ENCODE data around the gene DGKG.

DGKG gene

GRCh38 chr3:186132487-186132886 lies 229.5 kb downstream of the DGKG start:
- no peak for DNase-seq

GRCh38 chr3:186129206-186129605 lies 232.8 kb downstream of the DGKG start:
- no peak for DNase-seq

GRCh38 chr3:186128158-186128557 lies 233.9 kb downstream of the DGKG start:
- DNase-seq: no peak

- DNase-seq: no peak
Measured at GRCh38 chr3:186127463-186127862, 234.6 kb downstream of the DGKG start.

GRCh38 chr3:186125118-186125517 lies 236.9 kb downstream of the DGKG start:
- no peak for DNase-seq

GRCh38 chr3:186124592-186124991 lies 237.4 kb downstream of the DGKG start:
- no peak for DNase-seq

GRCh38 chr3:186123012-186123411 lies 239.0 kb downstream of the DGKG start:
- DNase-seq: no peak

- peak; percentile 31 for DNase-seq
Measured at GRCh38 chr3:186121968-186122367, 240.1 kb downstream of the DGKG start.

GRCh38 chr3:186121278-186121677 lies 240.8 kb downstream of the DGKG start:
- no peak for DNase-seq

- DNase-seq: no peak
Measured at GRCh38 chr3:186119499-186119898, 242.5 kb downstream of the DGKG start.

- DNase-seq: no peak
Measured at GRCh38 chr3:186118692-186119091, 243.3 kb downstream of the DGKG start.

GRCh38 chr3:186117521-186118134 lies 244.4 kb downstream of the DGKG start:
- DNase-seq: no peak

- no peak for DNase-seq
Measured at GRCh38 chr3:186115239-186115996, 246.6 kb downstream of the DGKG start.

GRCh38 chr3:186110975-186111974 lies 250.8 kb downstream of the DGKG start:
- no peak for DNase-seq

- peak; percentile 53 for DNase-seq
Measured at GRCh38 chr3:186109897-186110803, 251.9 kb downstream of the DGKG start.

GRCh38 chr3:186108941-186109865 lies 252.8 kb downstream of the DGKG start, which contains the start of gene ETV5:
Gene ETV5 (minus strand): TSS chr3:186109089. CDS start chr3:186105868, 3,221 bp downstream.
- peak; percentile 100 for DNase-seq

- peak; percentile 74 for DNase-seq
Measured at GRCh38 chr3:186108106-186108940, 253.7 kb downstream of the DGKG start.

GRCh38 chr3:186107215-186108105 lies 254.6 kb downstream of the DGKG start:
- DNase-seq: peak; percentile 86

GRCh38 chr3:186105543-186105942 lies 256.5 kb downstream of the DGKG start:
- DNase-seq: no peak
